Mesendoderm (in vitro differentiated cells): ENCODE results near the gene CCK. TPM values are rescaled to one million over a fixed set of nuclear protein-coding genes. Genes with fewer than 3 reads are reported as not detected.

Experiments
- DNase-seq: peaks from one replicate; pipeline ENCODE4 v3.0.0; 2013
- H2AK5ac ChIP-seq: 2 replicates; pipeline ENCODE4 v1.6.1; 2013; ENCODE audit warnings: low read length, inconsistent platforms
- H2BK120ac ChIP-seq: 2 replicates; pipeline ENCODE4 v1.6.1; 2013; ENCODE audit warnings: low read depth, mild to moderate bottlenecking, low read length, moderate library complexity, mixed read lengths
- H2BK15ac ChIP-seq: replicated peaks from 2 replicates; pipeline ENCODE4 v1.6.1; 2013; ENCODE audit warnings: low read depth, mild to moderate bottlenecking, moderate library complexity
- H2BK5ac ChIP-seq: 2 replicates; pipeline ENCODE4 v1.6.1; 2013; ENCODE audit warnings: low read length, inconsistent platforms
- H3K18ac ChIP-seq: 2 replicates; pipeline ENCODE4 v1.6.1; 2013; ENCODE audit warnings: mild to moderate bottlenecking, low read length, mixed read lengths
- H3K23ac ChIP-seq: one replicate; pipeline ENCODE4 v1.6.1; 2013; ENCODE audit warnings: low read length
- H3K27ac ChIP-seq: 2 replicates; pipeline ENCODE4 v1.5.1; 2013; ENCODE audit warnings: low read depth, mild to moderate bottlenecking, inconsistent platforms, low read length, moderate library complexity
- H3K27me3 ChIP-seq: 2 replicates; pipeline ENCODE4 v1.6.1; 2013; ENCODE audit warnings: low read length, control low read depth, mild to moderate bottlenecking, inconsistent platforms; ENCODE audit not compliant: insufficient read depth, poor library complexity
- H3K36me3 ChIP-seq: 2 replicates; pipeline ENCODE4 v1.6.1; 2013; ENCODE audit warnings: low read length, inconsistent platforms; ENCODE audit not compliant: control insufficient read depth, insufficient read depth
- H3K4ac ChIP-seq: one replicate; pipeline ENCODE4 v1.6.1; 2013; ENCODE audit warnings: low read depth, mild to moderate bottlenecking, low read length, moderate library complexity
- H3K4me1 ChIP-seq: 2 replicates; pipeline ENCODE4 v1.6.1; 2013; ENCODE audit warnings: low read depth, low read length, inconsistent platforms; ENCODE audit not compliant: control insufficient read depth
- H3K4me2 ChIP-seq: 2 replicates; pipeline ENCODE4 v1.6.1; 2013; ENCODE audit warnings: low read length
- H3K4me3 ChIP-seq: 2 replicates; pipeline ENCODE4 v1.5.1; 2013; ENCODE audit warnings: mild to moderate bottlenecking, low read length
- H3K56ac ChIP-seq: one replicate; pipeline ENCODE4 v1.6.1; 2013; ENCODE audit warnings: low read length
- H3K79me1 ChIP-seq: 2 replicates; pipeline ENCODE4 v1.6.1; 2013; ENCODE audit warnings: low read length, inconsistent platforms
- H3K79me2 ChIP-seq: 2 replicates; pipeline ENCODE4 v1.6.1; 2013; ENCODE audit warnings: mild to moderate bottlenecking, low read length; ENCODE audit not compliant: control insufficient read depth, insufficient read depth
- H3K9ac ChIP-seq: 2 replicates; pipeline ENCODE4 v1.6.1; 2013; ENCODE audit warnings: low read length, inconsistent platforms
- H4K5ac ChIP-seq: one replicate; pipeline ENCODE4 v1.6.1; 2013; ENCODE audit warnings: low read length
- H4K8ac ChIP-seq: one replicate; pipeline ENCODE4 v1.6.1; 2013; ENCODE audit warnings: low read depth, mild to moderate bottlenecking, control low read depth, low read length, moderate library complexity
- WGBS: extraction: QIAGEN DNeasy Blood & Tissue Kit; methylation state at CpG from one replicate; pipeline ENCODE4 v1.1.7; 2013; ENCODE audit warnings: low lambda C conversion rate, missing lambda C conversion rate; ENCODE audit not compliant: insufficient coverage; ENCODE audit errors: extremely low coverage; 5-methylcytosine and 5-hydroxymethylcytosine counted together
- polyA plus RNA-seq, 2 experiments: library from polyadenylated mRNA; stranded (reverse); fragments of 200-250 nt; gene quantifications; one replicate each; pipeline ENCODE4 v1.2.3, GENCODE V29; 2013

The CCK gene, protein sequence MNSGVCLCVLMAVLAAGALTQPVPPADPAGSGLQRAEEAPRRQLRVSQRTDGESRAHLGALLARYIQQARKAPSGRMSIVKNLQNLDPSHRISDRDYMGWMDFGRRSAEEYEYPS
- 0.86 TPM for polyA plus RNA-seq (2013, experiment 1 of 2)
- polyA plus RNA-seq (2013, experiment 2 of 2), result 0.64 TPM

DNA sequence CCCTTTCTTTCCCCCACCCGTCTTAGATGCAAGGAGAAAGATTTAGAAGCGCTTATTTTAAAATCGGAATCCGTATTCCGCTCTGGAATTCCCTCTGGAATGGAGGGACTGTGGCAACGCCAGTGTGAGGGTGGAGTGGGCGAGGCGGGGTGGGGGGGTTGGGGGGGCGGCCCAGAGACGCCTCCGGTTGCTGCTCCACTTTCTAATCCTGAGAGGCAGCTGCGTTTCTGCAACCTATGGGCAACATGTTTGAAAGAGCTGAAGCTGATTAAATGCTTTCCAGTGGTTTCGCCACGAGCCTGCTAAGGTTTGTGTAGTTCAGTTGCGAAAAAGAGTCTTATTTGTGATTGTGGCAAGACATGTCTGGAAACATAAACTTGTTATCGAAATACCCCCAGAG lies at the start of gene CCK:
TSS of gene CCK (minus strand) at position 101 of the 400 bp plus-strand sequence. CDS start 2,555 bp downstream, outside the sequence.
- Histone ChIP-seq H4K8ac (no peak within 1 kb of the TSS), H3K4me1 (no peaks in the 10 kb centered on the region), H3K4me3 (no peak within 1 kb of the TSS), H3K27me3 (peaks cover 19% of the 10 kb centered on the region), H3K4me2 (no peak within 1 kb of the TSS), H3K79me2 (no peaks in the 10 kb centered on the region), H3K27ac (no peak within 1 kb of the TSS), H2BK5ac (no peak within 1 kb of the TSS), H2BK120ac (no peak within 1 kb of the TSS), H3K56ac (no peak within 1 kb of the TSS), H3K9ac (no peak within 1 kb of the TSS), H3K18ac (no peak within 1 kb of the TSS), H3K36me3 (no peaks in the 10 kb centered on the region), H2BK15ac (no peak within 1 kb of the TSS), H4K5ac (no peak within 1 kb of the TSS), H3K4ac (no peak within 1 kb of the TSS), H3K79me1 (no peaks in the 10 kb centered on the region), H2AK5ac (no peak within 1 kb of the TSS), H3K23ac (no peak within 1 kb of the TSS)
- WGBS, result no CpG with 5 or more reads among the region's 16 CpGs
- DNase-seq, result no peak

DNA sequence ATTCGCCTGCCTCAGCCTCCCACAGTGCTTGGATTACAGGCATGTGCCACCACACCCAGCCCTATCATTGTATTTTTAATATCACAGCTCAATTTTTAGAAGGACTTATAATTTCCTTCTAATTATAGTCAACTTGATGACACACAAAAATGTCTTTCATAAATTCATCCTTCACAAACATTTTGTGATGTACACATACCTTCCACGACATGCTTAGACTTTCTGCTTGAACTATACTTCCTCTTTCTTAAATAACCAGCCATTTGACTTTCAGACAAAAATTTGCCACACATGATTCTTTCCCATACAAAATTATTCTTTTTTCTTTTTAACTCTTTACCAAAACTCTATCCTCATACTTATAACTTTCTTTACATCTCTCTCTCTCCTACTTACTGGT lies 48.4 kb upstream of the CCK start:
- H2BK5ac ChIP-seq, result no peak overlapping the region
- H2BK120ac ChIP-seq, result no peak overlapping the region
- no peaks in the 10 kb centered on the region for H3K36me3 ChIP-seq
- H4K8ac ChIP-seq, result no peak overlapping the region
- no peak overlapping the region for H3K56ac ChIP-seq
- no peaks in the 10 kb centered on the region for H3K79me1 ChIP-seq
- H3K18ac ChIP-seq, result no peak overlapping the region
- no peaks in the 10 kb centered on the region for H3K4me1 ChIP-seq
- H3K79me2 ChIP-seq, result no peaks in the 10 kb centered on the region
- no peaks in the 10 kb centered on the region for H3K27me3 ChIP-seq
- H3K4me3 ChIP-seq, result no peak overlapping the region
- H3K4me2 ChIP-seq, result no peak overlapping the region
- no peak overlapping the region for H3K9ac ChIP-seq
- DNase-seq, result peak; percentile 50
- no peak overlapping the region for H3K4ac ChIP-seq
- H4K5ac ChIP-seq, result no peak overlapping the region
- no peak overlapping the region for H2AK5ac ChIP-seq
- no CpG with 5 or more reads among the region's 2 CpGs for WGBS
- no peak overlapping the region for H2BK15ac ChIP-seq
- H3K23ac ChIP-seq, result no peak overlapping the region
- no peak overlapping the region for H3K27ac ChIP-seq

DNA sequence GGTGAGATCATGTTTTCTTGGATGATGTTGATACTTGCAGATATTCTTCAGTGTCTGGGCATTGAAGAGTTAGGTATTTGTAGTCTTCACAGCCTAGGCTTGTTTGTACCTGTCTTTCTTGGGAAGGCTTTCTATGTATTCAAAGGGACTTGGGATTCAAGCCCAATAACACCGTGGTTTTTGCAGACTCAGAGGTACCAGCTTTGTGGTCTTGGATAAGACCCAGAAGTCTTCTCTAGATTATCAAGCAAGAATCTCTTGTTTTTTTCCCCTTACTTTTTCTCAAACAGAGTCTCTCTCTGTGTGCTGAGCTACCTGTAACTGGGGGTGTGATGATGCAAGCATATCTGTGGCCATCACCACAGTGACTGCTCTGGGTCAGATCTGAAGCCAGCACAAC lies 42.7 kb upstream of the CCK start:
- Histone ChIP-seq H3K79me1 (no peaks in the 10 kb centered on the region), H3K4me2 (no peak overlapping the region), H2BK5ac (no peak overlapping the region), H3K18ac (no peak overlapping the region), H3K4ac (no peak overlapping the region), H4K8ac (no peak overlapping the region), H3K4me3 (no peak overlapping the region), H4K5ac (no peak overlapping the region), H2AK5ac (no peak overlapping the region), H3K79me2 (no peaks in the 10 kb centered on the region), H3K23ac (no peak overlapping the region), H3K36me3 (no peaks in the 10 kb centered on the region), H3K4me1 (no peaks in the 10 kb centered on the region), H3K56ac (no peak overlapping the region), H3K27me3 (no peaks in the 10 kb centered on the region), H3K9ac (no peak overlapping the region), H3K27ac (no peak overlapping the region), H2BK120ac (no peak overlapping the region), H2BK15ac (no peak overlapping the region)
- no peak for DNase-seq
- no CpG with 5 or more reads among the region's 1 CpG for WGBS

DNA sequence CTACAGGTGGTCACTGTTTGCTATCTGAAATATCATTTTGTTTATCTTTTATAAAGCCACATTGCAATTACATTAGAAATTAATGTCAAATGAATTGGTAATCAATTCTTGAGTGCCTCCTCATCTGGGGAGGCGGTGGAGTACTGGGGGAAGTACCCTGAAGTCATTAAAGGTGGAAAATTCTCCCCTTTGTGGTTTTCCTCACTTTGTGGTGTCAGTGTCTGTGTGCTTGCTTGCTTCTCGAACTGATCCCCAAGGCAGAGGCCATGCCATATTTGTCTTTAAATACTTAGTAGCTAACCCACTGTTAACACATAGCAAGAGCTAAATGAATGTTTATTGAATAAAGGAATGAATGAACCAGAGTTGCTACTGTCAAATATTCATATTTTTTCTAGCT lies 40.5 kb upstream of the CCK start:
- no peak overlapping the region for H2BK15ac ChIP-seq
- no peak overlapping the region for H4K5ac ChIP-seq
- H3K4ac ChIP-seq, result no peak overlapping the region
- no peaks in the 10 kb centered on the region for H3K79me1 ChIP-seq
- H3K9ac ChIP-seq, result no peak overlapping the region
- H3K79me2 ChIP-seq, result no peaks in the 10 kb centered on the region
- no peak overlapping the region for H3K27ac ChIP-seq
- no peak for DNase-seq
- no CpG with 5 or more reads among the region's 2 CpGs for WGBS
- no peak overlapping the region for H3K18ac ChIP-seq
- no peaks in the 10 kb centered on the region for H3K27me3 ChIP-seq
- no peak overlapping the region for H2BK120ac ChIP-seq
- no peak overlapping the region for H4K8ac ChIP-seq
- H3K56ac ChIP-seq, result no peak overlapping the region
- no peak overlapping the region for H3K4me3 ChIP-seq
- no peak overlapping the region for H3K23ac ChIP-seq
- H3K4me1 ChIP-seq, result no peaks in the 10 kb centered on the region
- no peak overlapping the region for H3K4me2 ChIP-seq
- H3K36me3 ChIP-seq, result no peaks in the 10 kb centered on the region
- H2AK5ac ChIP-seq, result no peak overlapping the region
- H2BK5ac ChIP-seq, result no peak overlapping the region

DNA sequence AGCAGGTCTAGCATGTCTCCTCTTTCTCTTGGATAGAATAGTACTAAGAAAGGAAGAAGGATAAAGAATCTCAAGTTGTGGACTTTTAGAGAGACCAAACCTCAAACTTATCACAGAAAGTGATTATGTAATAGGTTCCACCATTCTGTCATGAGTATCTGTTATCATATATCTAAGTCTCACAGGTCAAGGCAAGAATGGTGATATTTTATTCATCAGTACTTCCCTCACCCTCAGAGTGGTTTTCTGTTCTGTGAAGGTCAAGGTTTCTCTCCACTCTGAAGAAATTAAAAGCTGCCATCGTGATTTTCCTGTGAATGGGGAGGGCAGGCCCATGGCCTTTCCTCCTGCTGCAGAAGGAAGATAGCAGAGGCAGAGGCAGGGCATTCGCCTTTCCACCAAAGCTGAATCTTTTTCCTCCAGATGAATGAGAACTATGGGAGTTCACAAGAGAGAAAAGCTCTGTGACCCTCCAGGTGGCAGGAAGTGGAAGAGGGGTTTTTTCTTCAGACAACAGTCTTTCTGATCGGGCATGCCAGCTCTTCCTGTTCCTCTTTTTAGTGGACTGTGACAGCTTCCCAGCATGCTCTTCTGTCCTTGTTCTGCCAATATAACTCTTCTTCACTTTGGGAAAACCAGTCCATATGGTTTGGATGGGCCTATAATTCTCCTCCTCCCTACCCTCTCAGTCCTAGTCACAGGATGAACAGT lies 37.1 kb upstream of the CCK start:
- no peak overlapping the region for H3K4ac ChIP-seq
- H2BK5ac ChIP-seq, result no peak overlapping the region
- no peaks in the 10 kb centered on the region for H3K4me1 ChIP-seq
- no peaks in the 10 kb centered on the region for H3K36me3 ChIP-seq
- H3K18ac ChIP-seq, result no peak overlapping the region
- H3K79me1 ChIP-seq, result no peaks in the 10 kb centered on the region
- no peak for DNase-seq
- no peaks in the 10 kb centered on the region for H3K27me3 ChIP-seq
- no peaks in the 10 kb centered on the region for H3K79me2 ChIP-seq
- H3K23ac ChIP-seq, result no peak overlapping the region
- H3K56ac ChIP-seq, result no peak overlapping the region
- H4K8ac ChIP-seq, result no peak overlapping the region
- no peak overlapping the region for H4K5ac ChIP-seq
- H2BK120ac ChIP-seq, result no peak overlapping the region
- H2AK5ac ChIP-seq, result no peak overlapping the region
- no CpG with 5 or more reads among the region's 3 CpGs for WGBS
- no peak overlapping the region for H2BK15ac ChIP-seq
- no peak overlapping the region for H3K27ac ChIP-seq
- no peak overlapping the region for H3K9ac ChIP-seq
- H3K4me3 ChIP-seq, result no peak overlapping the region
- no peak overlapping the region for H3K4me2 ChIP-seq
